ENCODE measurements around the gene CA12. TPM values are rescaled to one million over a fixed set of nuclear protein-coding genes. Genes with fewer than 3 reads are reported as not detected.
A peak's percentile ranks its signal among the peaks of the same experiment; 100 is the strongest.

The CA12 gene
- total RNA-seq, 2 experiments from 2014 or later, result not detected

DNA sequence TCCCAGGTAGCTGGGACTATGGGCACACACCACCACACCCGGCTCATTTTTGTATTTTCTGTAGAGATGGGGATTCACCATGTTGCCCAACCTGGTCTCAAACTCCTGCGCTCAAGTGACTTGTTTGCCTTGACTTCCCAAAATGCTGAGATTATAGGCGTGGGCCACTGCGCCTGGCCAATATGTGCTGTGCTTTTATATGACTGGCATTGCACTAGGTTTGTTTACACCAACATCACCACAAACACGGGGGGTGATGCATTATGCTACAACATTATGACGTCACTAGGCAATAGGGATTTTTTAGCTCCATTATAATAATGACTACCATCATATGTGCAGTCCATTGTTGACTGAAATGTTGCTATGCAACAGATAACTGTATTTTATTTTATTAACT, 97.3 kb downstream of the CA12 start:
- H3K36me3 Mint-ChIP-seq (ENCODE audit: low read depth), result peaks cover 50% of the 10 kb centered on the region
- H3K9me3 Mint-ChIP-seq, result no peaks in the 10 kb centered on the region
- ATAC-seq (ENCODE audit: poor library complexity), result no peak

DNA sequence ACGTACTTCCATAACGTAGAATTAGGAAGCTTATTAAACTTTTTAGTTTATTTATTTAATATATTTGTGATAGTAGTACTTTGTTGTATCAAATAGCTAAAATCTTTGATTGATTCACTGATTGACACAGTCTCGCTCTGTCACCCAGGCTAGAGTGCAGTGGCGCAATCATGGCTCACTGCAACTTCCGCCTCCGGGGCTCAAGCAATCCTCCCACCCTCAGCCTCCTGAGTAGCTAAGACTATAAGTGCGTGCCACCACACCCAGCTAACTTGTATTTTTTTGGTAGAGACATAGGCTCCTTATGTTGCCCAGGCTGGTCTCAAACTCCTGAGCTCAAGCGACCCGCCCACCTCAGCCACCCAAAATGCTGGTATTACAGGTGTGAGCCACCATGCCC, 98.5 kb downstream of the CA12 start:
- H3K27ac Mint-ChIP-seq, result no peak overlapping the region
- no peaks in the 10 kb centered on the region for H3K27me3 ChIP-seq (ENCODE audit: control insufficient read depth in 1 of 2, insufficient read depth in 2 of 2, low read length in 2 of 2)

More for the DNA sequence above, 97.3 kb downstream of the CA12 start:
- TF ChIP-seq, protein P1, sequence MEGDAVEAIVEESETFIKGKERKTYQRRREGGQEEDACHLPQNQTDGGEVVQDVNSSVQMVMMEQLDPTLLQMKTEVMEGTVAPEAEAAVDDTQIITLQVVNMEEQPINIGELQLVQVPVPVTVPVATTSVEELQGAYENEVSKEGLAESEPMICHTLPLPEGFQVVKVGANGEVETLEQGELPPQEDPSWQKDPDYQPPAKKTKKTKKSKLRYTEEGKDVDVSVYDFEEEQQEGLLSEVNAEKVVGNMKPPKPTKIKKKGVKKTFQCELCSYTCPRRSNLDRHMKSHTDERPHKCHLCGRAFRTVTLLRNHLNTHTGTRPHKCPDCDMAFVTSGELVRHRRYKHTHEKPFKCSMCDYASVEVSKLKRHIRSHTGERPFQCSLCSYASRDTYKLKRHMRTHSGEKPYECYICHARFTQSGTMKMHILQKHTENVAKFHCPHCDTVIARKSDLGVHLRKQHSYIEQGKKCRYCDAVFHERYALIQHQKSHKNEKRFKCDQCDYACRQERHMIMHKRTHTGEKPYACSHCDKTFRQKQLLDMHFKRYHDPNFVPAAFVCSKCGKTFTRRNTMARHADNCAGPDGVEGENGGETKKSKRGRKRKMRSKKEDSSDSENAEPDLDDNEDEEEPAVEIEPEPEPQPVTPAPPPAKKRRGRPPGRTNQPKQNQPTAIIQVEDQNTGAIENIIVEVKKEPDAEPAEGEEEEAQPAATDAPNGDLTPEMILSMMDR (IDR thresholded peaks at IDR 0.05), result no peak
- no peaks in the 10 kb centered on the region for H3K4me1 ChIP-seq (ENCODE audit: insufficient read depth, low read length)
- Mint-ChIP-seq H3K27me3 (no peaks in the 10 kb centered on the region), H3K4me1 (ENCODE audit: low read depth) (peaks cover 23% of the 10 kb centered on the region), H3K4me3 (no peak overlapping the region), H3K27ac (no peak overlapping the region)
- DNase-seq, result peak in 1 of 14 experiments; percentile 40
- no peak overlapping the region for H3K4me3 ChIP-seq (ENCODE audit: low read length)
- H3K36me3 ChIP-seq (ENCODE audit: insufficient read depth, low read length), result peaks cover 19% of the 10 kb centered on the region
- H3K27me3 ChIP-seq (ENCODE audit: control insufficient read depth in 1 of 2, insufficient read depth in 2 of 2, low read length in 2 of 2), result no peaks in the 10 kb centered on the region
- ChIA-PET CTCF (no interaction called here), POLR2A (interaction anchor here (0.6 kb wide), 1 partner anchor 69 kb away, joined by 3 read pairs; no protein-coding TSS in a partner anchor)
- no peak overlapping the region for H3K27ac ChIP-seq (ENCODE audit: low read depth in 1 of 2, low read length in 2 of 2)
- intact Hi-C loops (cut with DNase I, micrococcal nuclease), result loop anchor here (10.0 kb wide), 2 partner anchors 310 to 780 kb away; partner anchors contain the start of gene FBXL22 (in 1 of the 2)
- H3K9me3 ChIP-seq (ENCODE audit: control insufficient read depth in 1 of 2, insufficient read depth in 1 of 2, low read length in 2 of 2), result no peaks in the 10 kb centered on the region

DNA sequence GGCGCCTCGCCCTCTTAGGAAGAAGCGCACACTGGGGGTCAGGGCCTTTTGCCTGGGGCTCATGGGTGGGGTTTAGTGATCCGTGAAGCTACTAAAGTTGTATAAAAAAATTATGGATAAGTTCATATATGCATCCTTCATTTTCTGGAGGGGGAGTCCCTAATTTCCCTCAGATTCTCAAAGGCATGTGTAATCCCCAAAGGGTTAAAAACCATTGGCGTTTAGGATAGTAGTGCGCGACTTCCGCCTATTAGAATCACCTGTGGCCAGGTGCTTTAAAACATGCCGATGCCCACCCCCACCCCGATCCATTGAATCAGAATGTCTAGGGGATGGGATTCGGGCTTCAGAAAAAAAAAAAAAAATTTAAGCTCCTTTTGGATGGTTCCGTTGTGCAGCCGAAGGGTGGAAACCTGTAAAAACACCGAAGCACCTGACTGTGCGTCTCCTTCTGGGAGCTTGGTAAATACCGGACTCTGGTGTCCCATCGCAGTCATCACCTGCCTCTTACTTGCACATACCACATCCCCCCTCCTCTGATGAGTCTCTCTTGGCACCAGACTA, 103.7 kb downstream of the CA12 start:
- Histone ChIP-seq H3K36me3 (ENCODE audit: insufficient read depth, low read length) (no peaks in the 10 kb centered on the region), H3K27me3 (ENCODE audit: control insufficient read depth in 1 of 2, insufficient read depth in 2 of 2, low read length in 2 of 2) (no peaks in the 10 kb centered on the region), H3K9me3 (ENCODE audit: control insufficient read depth in 1 of 2, insufficient read depth in 1 of 2, low read length in 2 of 2) (no peaks in the 10 kb centered on the region), H3K4me3 (ENCODE audit: low read length) (peak overlapping the region; percentile 80), H3K4me1 (ENCODE audit: insufficient read depth, low read length) (peaks cover 25% of the 10 kb centered on the region), H3K27ac (ENCODE audit: low read depth in 1 of 2, low read length in 2 of 2) (peak overlapping the region; percentile 51 to 80)
- TF ChIP-seq, protein P1 (IDR thresholded peaks at IDR 0.05), result no peak
- ATAC-seq (ENCODE audit: poor library complexity), result no peak
- POLR2A ChIA-PET, result interaction anchor here (0.6 to 6.1 kb wide), 11 partner anchors 10 to 417 kb away, joined by 3 to 48 read pairs (median 4); partner anchors contain the start of gene RAB8B
- peaks cover 48% of the 10 kb centered on the region for H3K4me1 Mint-ChIP-seq (ENCODE audit: low read depth)
- no peaks in the 10 kb centered on the region for H3K9me3 Mint-ChIP-seq
- H3K4me3 Mint-ChIP-seq, result peak overlapping the region; percentile 91
- intact Hi-C loops (cut with DNase I, micrococcal nuclease), result loop anchor here (1.0 to 10.0 kb wide), 7 partner anchors 66 to 817 kb away; partner anchors contain the start of genes CIAO2A (in 1 of the 2), RPS27L (in 1 of the 2), SNX1 (in 1 of the 2) and TPM1 (in 1 of the 2)
- CTCF ChIA-PET, result interaction anchor here (0.7 to 1.8 kb wide), 4 partner anchors 11 to 230 kb away, joined by 3 to 5 read pairs (median 4); no protein-coding TSS in a partner anchor
- H3K36me3 Mint-ChIP-seq (ENCODE audit: low read depth), result peaks cover 9% of the 10 kb centered on the region
- no peaks in the 10 kb centered on the region for H3K27me3 Mint-ChIP-seq
- DNase-seq, result peak in 3 of 14 experiments; percentile 19 to 47 (median 32)
- peak overlapping the region; percentile 82 for H3K27ac Mint-ChIP-seq

More for the DNA sequence above, 98.5 kb downstream of the CA12 start:
- Mint-ChIP-seq H3K27me3 (no peaks in the 10 kb centered on the region), H3K4me1 (ENCODE audit: low read depth) (peaks cover 25% of the 10 kb centered on the region), H3K9me3 (no peaks in the 10 kb centered on the region), H3K36me3 (ENCODE audit: low read depth) (peaks cover 49% of the 10 kb centered on the region), H3K4me3 (no peak overlapping the region)
- ChIA-PET CTCF (interaction anchor here (1.2 kb wide), 1 partner anchor 89 kb away, joined by 3 read pairs; no protein-coding TSS in a partner anchor), POLR2A (no interaction called here)
- ATAC-seq (ENCODE audit: poor library complexity), result no peak
- Histone ChIP-seq H3K9me3 (ENCODE audit: control insufficient read depth in 1 of 2, insufficient read depth in 1 of 2, low read length in 2 of 2) (no peaks in the 10 kb centered on the region), H3K4me1 (ENCODE audit: insufficient read depth, low read length) (peaks cover 3% of the 10 kb centered on the region), H3K4me3 (ENCODE audit: low read length) (no peak overlapping the region), H3K27ac (ENCODE audit: low read depth in 1 of 2, low read length in 2 of 2) (no peak overlapping the region), H3K36me3 (ENCODE audit: insufficient read depth, low read length) (peaks cover 19% of the 10 kb centered on the region)
- peak in 2 of 14 experiments; percentile 47 to 65 for DNase-seq
- intact Hi-C loops (cut with DNase I, micrococcal nuclease), result loop anchor here (10.0 kb wide), 2 partner anchors 312 to 782 kb away; partner anchors contain the start of gene FBXL22 (in 1 of the 2)
- TF ChIP-seq, protein P1 (IDR thresholded peaks at IDR 0.05), result no peak
